AML-193 (cell line): Measurements from ENCODE around the gene NCAM2.

Experiments used
- DNase-seq, 2 experiments: peaks; one replicate each; lab custom pipeline; 2025; lab: John Stamatoyannopoulos, UW

Gene NCAM2

DNA sequence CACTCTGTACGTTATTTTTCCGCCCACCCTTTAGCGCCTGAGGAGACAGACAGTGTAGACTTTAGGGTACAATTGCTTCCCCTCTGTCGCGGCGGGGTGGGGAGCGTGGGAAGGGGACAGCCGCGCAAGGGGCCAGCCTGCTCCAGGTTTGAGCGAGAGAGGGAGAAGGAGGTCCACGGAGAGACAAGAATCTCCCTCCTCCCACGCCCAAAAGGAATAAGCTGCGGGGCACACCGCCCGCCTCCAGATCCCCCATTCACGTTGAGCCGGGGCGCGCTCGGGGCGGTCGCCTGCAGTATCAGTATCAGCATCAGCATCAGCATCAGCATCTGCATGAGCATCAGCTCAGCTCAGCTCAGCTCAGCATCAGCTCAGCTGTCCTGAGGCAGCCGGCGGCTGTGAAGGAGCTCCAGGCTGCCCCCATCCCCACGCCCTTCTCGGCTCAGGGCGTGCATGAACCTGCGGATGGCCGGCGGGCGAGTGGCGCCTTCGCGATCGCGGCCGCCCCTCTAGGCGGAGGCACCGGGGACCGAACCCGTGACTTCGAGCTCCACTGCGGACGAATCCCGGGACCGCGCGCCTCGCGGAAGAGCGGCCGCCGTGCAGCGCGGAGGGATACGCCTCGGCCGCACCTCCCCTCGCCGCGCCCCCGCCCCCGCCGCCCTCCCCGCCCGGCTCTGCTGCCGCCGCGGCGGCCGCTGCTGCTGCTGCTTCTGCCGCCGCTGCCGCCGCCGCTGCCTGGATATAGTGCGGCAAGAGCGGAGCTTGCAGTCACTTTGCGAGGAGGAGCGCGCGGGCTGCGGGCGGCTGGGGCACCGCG is at the start of gene NCAM2:
TSS of gene NCAM2 (plus strand) at position 774 of the 820 bp plus-strand sequence.
- DNase-seq, result no peak

DNA sequence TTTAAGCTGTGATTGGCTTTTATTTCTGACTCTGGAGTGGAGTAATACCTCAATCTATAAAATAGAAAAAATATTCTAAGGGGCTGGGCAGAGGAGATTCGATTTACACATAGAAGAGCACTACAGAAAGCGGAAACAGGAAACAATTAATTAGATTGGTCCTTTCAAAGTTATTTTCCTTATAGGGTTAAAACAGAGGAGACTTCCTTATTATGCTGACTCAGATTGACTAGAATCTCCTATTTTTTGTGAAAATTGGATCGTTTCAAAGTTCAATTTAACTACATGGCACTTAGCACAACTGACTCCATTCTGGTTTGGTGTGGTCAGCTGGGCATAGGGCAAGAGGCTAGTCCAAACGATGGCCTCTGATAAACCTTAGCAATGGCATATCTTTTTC is 48.3 kb upstream of the NCAM2 start:
- DNase-seq, result no peak

DNA sequence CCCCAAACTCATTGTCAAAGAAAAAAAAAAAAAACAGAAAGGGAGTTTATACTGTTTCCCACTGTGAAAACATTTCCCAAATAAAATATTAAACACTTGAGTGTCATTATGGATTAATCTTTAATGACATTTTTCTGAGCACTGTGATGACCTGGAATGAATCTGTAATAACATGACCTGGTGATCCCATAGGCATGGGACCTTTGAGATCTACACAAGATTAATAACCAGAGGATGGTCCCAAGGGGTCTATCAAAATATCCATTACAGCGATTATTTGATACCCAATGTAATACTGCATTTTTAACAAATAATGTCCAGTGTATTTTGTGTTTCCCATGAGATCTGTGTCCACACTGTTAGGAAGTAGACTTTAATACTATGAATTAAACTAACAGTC is 32.4 kb upstream of the NCAM2 start:
- no peak for DNase-seq

DNA sequence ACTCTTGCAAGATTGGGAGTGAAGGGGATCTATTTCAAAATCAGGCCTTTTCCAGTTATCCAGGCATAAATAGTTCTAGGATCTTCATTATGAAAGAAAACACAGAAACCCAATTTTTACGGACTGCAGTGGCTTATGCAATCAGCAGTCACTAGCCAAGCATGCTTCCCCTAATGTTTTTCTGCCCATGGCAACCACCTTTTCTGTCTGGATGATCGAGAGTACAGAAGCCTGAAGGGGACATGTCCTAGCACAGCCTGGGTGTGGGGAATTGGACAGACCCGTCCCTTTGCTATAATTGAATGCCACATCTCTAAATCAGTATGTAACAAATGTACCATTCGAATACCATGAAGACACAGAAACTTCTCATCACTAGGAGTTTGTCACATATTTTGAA is 29.8 kb upstream of the NCAM2 start:
- DNase-seq, result no peak

DNA sequence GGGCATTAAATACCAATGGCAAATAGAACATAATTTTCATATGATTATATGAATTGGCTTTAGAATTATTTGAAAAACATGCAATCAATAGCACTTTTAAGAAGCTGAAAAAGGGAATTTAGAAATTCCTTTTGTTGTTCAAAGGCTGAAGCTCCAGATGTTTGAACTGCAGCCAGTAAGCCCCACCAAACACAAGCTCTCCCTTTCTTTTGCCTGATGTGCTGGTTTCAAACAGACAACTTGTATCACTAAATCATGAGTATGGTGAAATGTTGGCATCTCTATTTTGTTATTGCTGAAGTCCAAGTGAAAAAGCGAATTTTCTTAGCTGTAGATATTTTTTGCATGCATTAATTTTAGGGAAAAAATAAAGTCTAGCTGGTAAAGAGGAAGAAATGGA is 27.5 kb upstream of the NCAM2 start:
- DNase-seq, result no peak

DNA sequence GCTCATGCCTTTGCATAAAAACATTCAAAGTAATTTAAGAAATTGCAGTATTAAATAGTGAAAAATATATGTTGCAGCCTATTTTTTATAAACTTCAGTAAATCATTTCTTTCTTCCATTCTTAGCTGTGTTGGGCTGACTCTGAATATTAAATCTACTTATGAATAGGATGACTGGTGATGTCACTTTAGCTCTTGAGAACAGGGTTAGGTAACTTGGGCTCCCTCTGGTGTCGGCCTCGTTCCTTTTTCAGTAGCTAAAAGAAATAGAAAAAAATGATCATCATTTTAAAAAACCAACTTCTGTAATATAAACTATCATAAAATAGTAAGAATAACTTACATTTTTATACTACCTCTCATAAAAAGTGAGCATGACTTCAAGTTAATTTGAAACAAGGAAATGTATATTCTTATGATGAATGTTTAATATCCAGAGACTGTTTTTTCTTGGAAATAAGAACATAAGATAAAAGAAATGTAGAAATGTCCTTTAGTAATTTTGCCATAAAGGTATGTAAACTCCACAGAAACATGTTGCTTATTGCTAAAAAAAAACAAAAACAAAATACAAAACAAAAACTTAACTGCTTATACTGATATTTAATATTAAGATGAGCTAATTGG is 26.8 kb upstream of the NCAM2 start:
- peak; percentile 41 to 50 for DNase-seq

DNA sequence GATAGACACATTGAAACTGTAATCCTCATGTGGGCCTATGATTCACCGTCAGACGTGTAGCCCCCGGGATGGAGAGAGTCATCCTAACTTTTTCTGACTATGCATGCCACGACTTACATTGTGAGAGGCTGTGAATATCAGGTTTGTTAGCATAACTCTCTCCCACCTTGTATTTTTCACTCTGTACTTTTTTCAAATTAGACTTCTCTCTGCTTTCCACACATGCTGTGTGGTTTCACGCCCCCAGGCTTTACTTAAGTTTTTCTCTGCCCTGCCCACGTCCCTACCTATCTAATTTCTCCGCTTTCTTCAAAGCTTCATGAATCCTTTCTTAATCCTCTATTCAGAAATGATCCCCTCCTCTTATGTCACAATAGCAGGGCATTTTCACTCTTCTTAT is 3.4 kb upstream of the NCAM2 start:
- DNase-seq, result no peak

DNA sequence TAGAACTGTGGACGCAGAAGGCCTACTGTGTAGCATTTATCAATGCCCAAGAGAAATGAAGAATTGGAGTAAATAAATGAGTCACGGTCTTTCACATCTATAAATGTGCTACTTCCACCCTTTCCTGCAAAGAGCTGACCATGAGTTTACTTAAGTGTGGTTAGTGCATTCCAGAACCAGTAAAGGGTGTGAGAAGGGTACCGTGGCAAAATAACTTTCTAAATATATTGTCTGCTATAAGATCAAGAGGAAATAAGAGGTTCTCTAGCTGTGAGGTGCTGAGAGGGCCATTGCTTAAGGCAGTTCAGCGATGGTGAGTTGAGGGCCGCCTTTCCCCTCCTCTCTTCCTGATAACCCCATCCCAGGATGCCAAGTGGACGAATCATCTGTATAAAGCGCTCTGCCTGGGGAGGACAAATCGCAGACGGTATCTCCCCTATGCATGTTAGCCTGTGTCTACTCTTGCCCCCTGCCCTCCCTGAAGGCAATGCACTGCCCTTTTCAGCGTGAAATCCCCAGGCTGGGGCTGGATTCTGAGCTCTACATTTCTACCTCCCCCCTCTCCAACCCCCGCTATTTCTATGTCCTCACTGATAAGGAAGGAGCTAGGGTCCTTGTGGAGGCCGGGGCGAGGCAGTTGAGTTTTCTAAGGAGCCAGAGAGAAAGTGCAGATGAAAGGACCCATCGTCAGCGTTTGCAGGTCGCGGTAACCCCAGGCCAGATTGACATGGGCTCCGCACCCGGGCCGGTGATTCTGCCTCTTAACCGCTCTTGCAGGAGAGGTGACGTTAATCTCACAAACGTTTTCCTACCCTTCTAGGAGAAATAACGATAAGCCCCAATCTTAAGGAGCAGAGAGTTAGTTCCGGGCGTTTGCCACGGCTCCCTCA is 1.5 kb upstream of the NCAM2 start:
- DNase-seq, result no peak

DNA sequence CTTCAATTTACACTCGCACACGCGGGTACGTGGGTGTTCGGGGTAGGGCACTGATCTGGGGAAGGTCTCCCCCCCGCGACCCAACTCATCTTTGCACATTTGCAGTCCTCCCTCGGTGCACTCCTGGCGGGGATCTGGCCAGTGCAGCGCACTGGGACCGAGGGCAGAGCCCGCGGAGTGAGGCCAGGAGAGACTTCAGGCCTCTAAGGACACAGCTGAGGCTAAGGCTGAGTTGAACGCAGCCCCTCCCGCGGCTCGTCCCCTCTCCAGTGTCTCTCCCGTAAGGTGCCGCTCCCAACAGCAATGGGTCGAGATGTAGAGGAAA is 936 bp upstream of the NCAM2 start:
- no peak for DNase-seq

DNA sequence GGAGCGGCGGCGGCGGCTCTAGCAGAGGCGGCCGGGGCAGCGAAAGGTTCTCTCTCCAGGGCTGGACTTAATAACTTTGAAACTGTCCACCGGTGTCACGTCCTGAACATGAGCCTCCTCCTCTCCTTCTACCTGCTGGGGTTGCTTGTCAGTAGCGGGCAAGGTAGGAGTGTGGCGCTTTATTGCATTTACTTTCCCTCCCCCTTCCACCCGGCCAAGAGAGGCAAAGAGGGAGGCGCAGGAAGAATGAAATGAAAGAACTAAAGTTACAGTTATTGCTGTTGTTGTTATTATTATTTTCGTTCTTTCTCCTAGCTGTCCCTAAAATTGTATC is 214 bp downstream of the NCAM2 start:
- DNase-seq, result no peak

DNA sequence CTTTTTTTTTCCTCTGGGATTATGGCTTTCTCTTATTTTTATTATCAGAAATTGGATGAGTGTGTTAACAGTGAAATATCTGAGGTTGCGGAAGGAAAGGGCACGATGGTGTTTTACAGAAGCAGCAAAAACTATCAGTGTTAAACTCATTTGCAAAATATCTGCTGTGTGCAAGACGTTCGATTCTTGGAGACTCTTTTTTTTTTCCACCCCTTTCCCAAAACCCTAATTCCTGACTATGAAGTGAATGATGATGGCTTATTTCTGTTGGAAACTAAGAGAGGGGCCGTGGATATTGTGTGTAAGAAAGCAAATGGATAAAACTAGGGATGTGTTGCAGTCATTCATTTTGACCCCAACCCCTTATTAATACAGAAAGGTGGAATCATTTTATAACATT is 677 bp downstream of the NCAM2 start:
- DNase-seq, result no peak

DNA sequence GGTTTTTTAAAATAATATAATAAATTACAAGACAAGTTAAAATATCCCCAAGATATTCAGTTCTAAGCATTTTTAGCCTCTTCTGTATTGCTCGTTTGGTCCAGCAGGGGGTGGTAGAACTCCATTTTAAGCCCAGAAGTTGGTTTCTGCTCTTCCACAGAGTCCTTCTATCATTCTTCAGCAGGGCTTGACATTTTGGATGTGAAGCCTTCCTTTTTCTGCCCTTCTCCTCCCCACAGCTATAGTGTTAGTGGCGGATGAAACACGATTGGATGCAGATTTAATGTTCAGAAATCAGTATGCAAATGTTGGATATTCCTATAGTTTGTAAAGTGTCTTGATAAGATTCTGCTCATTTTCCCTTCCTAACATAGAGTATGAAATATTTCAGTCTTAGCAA is 1.4 kb downstream of the NCAM2 start:
- peak; percentile 48 to 62 for DNase-seq

DNA sequence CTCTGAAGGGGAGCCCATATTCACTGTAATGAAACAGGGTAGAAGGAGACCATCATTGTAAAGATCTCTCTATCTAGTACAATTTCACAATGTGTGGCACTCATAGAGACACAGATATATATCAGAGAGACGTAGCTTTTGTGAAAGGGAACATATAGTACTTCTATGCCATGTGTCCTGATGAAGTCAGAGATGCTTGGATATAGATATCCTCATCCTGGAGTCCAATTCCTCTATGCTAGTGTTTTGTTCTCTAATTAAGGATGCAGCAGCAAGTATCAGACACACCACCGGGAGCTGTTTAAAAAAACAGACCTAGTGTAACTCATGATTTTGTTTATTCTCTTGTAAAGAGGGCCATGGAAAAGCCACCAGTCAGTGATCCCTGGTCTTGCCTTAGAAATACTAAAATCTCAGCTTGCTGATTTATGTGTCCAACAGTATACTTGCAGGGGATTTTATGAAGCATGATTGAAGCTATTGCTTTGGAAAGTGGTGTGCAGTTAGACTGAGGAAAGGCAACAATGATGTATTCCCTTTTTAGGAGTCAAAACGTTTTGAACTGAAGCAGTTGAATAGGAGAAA is 2.5 kb downstream of the NCAM2 start:
- no peak for DNase-seq

DNA sequence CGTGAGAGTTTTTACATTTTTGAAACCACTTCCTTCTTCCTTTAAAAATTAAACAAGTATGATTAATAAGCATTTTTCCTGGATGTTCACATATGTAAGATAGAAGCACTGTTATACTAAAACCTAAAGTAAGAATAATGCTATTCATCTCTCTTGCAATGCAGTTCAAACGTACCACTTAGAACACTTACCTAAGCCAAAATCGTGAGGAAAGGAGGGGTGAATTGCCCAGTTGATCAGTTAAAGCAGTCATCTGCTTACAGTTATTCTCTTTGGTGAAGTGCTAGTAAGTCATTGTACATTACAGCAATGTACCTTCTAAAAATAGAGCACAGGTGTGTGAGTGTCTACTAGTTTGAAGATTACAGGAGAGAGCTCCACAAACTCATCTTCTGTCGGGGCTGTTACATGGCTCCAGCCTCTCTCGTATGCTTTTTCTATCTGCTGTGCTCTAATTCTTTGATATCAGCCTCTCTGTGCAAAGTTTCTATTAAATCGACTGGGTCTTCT is 3.4 kb downstream of the NCAM2 start:
- DNase-seq, result no peak

DNA sequence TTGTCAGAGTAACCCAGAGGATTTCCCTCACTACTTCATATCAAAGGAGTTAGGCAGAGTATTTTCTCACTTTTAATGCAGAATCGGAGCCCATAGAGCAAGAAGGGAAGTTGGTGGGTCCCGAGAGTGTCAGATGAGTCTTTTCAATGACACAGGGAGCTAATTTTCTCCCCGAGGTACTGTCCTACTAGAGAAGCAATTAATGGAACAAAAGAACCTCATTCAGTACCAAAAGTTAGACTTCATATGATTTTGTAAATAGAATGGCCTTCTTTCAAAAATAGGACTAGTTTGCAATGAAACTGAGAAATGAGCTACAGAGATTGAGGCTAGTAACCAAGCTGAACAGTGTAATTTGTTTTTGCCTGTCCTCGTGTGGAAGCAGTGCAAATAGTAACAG is 3.9 kb downstream of the NCAM2 start:
- no peak for DNase-seq

DNA sequence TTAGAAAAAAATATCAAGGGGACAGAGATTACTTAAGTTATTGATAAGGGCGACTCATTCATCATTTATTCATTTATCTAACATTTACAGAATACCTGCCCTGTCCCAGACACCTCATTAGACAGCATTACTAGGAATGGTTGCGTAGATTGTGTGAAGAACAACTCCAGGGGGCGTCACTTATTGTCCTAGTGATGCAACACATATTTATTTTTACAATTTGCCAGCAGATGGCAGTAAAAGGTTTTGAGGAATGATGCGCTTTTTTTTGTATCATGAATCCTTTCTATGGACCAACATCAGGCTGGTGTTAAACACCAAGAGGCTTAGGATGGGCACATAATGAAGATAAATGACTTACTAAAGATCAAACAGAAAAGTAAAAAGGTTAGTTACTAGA is 5.5 kb downstream of the NCAM2 start:
- peak; percentile 52 to 79 for DNase-seq

DNA sequence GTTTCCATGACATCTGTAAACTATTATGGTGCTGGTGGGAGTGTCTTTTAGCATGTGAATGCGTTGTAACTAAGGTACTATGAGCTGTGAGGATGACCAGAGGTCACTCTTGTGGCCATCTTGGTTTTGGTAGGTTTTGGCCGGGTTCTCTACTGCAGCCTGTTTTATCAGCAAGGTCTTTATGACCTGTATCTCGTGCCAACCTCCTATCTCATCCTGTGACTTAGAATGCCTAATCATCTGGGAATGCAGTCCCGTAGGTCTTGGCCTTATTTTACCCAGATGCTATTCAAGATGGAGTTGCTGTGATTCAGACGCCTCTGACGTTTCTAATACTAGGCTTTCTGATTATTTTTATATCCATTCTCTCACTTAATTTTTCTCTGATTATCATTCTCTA is 9.4 kb downstream of the NCAM2 start:
- no peak for DNase-seq

DNA sequence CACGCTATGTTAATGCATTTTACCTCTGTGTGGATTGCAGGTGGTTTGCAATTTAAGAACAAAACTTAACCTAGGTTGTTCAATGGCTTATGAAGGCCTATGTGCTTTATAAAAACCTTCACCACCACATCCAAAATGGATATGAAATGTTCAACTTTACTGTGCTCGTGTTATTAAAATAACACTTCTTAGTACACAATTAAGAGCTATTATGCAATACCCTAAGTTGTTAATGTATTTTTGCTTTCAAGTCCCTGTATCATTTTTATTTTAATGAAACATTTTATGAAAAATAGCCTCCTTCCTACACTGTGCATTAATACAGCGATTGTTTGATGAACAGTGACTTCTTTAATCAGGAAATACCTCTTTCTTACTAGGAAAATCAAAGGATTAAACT is 12.0 kb downstream of the NCAM2 start:
- no peak for DNase-seq

DNA sequence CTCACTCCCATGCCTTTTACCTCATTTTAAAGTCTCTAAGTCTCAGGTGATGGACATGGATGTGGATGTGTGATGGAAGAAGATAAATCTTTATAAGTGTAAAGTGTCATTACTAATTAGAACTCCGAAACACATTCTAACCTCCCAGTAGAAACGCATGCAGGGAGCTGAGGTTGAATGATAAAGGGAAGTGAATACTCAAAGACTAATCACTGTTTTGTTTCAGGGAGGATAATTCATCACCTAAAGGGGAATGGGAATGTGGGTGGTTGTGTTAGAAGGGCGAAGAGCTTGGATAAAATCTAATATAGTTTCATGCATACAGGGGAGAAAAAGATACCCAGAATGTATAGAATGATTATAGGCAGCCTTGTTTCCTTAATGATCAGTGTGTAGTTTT is 12.5 kb downstream of the NCAM2 start:
- DNase-seq, result no peak

DNA sequence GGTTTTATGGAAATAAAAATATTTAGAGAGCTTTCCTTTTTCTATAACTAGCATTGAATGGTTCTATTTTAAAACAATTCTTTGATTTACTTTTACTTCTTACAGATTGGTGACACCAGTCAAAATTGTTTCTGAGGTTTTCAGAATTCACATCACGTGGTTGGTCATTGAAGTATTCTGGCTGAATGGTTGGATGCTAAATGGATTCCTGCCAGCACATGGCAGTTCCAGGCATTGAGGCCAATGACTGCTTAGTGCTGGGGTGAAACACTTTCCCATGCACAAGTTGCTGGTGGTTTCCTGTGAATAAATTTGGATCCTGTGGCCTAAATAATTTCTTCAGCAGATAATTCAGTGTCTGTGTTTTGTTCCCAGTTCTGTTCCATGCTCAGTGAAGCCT is 20.6 kb downstream of the NCAM2 start:
- no peak for DNase-seq

DNA sequence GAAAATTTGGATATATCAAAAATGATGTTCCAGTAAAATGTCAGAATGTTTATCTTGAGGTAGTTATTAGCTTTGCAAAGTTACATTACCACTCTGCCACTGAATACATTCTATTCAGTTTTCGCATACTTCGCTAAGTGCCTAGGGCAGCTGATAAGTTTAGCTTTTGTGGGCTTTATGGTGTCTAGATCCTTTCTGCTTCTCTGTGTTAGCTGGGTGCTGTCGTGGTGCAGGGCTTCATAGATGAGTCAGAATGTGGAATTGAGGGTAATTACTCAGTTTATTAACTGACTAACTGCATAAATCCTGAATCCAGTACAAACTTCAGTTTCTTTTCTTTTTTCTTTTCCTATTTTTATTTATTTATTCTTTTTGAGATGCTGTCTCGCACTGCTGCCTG is 21.5 kb downstream of the NCAM2 start:
- DNase-seq, result no peak

DNA sequence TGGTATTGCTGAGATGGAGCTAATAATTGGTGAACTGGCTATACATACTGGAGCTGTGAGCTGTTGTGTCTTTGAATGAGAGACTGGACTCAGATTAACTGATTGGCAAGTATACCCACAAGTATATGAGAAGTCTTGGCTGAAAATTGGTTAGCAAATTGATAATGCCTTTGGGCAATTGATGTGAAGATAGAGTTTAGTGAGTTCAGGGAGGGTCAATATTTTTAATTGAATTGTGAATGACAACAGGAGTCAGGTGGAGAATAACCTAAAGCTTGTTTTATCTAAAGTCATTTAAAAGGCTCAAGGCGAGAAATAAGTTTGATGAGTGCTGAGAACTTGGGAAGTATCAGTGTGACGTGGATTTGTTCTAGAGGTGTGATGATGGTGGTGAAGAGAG is 27.5 kb downstream of the NCAM2 start:
- DNase-seq, result no peak
